Measurements from ENCODE around the gene CCBE1.
"Not testable (repeated sequence)": the region's sequence is repeated elsewhere in the genome, so short reads cannot be mapped to it uniquely, and the experiment has no call there.

Gene CCBE1

GRCh38 chr18:59697236-59697932, at the start of gene CCBE1:
Gene CCBE1 (minus strand): TSS chr18:59697423.
- no peak for DNase-seq (ENCODE audit: low read depth)

- no peak for DNase-seq (ENCODE audit: low read depth)
These were observed 47.1 kb upstream of the CCBE1 start for GRCh38 chr18:59744271-59744721.

- DNase-seq (ENCODE audit: low read depth), result no peak
These were observed 46.3 kb upstream of the CCBE1 start for GRCh38 chr18:59743566-59743965.

GRCh38 chr18:59742325-59743111, 45.3 kb upstream of the CCBE1 start:
- DNase-seq (ENCODE audit: low read depth), result no peak

- no peak for DNase-seq (ENCODE audit: low read depth)
These were observed 42.9 kb upstream of the CCBE1 start for GRCh38 chr18:59740141-59740540.

GRCh38 chr18:59737776-59738300, 40.6 kb upstream of the CCBE1 start:
- DNase-seq (ENCODE audit: low read depth), result no peak

- DNase-seq (ENCODE audit: low read depth), result not testable (repeated sequence)
These were observed 40.1 kb upstream of the CCBE1 start for GRCh38 chr18:59737335-59737734.

- DNase-seq (ENCODE audit: low read depth), result no peak
These were observed 38.8 kb upstream of the CCBE1 start for GRCh38 chr18:59736061-59736460.

- DNase-seq (ENCODE audit: low read depth), result no peak
These were observed 38.1 kb upstream of the CCBE1 start for GRCh38 chr18:59735269-59735860.

- DNase-seq (ENCODE audit: low read depth), result no peak
These were observed 36.2 kb upstream of the CCBE1 start for GRCh38 chr18:59733421-59733820.

GRCh38 chr18:59730896-59731295, 33.7 kb upstream of the CCBE1 start:
- DNase-seq (ENCODE audit: low read depth), result no peak

- no peak for DNase-seq (ENCODE audit: low read depth)
These were observed 32.6 kb upstream of the CCBE1 start for GRCh38 chr18:59729781-59730180.

- no peak for DNase-seq (ENCODE audit: low read depth)
These were observed 31.6 kb upstream of the CCBE1 start for GRCh38 chr18:59728816-59729215.

GRCh38 chr18:59725142-59725541, 27.9 kb upstream of the CCBE1 start:
- DNase-seq (ENCODE audit: low read depth), result no peak

- DNase-seq (ENCODE audit: low read depth), result no peak
These were observed 26.9 kb upstream of the CCBE1 start for GRCh38 chr18:59724103-59724502.

- no peak for DNase-seq (ENCODE audit: low read depth)
These were observed 24.7 kb upstream of the CCBE1 start for GRCh38 chr18:59721931-59722330.

GRCh38 chr18:59721211-59721610, 24.0 kb upstream of the CCBE1 start:
- no peak for DNase-seq (ENCODE audit: low read depth)

GRCh38 chr18:59719544-59720181, 22.4 kb upstream of the CCBE1 start:
- no peak for DNase-seq (ENCODE audit: low read depth)

- no peak for DNase-seq (ENCODE audit: low read depth)
These were observed 21.4 kb upstream of the CCBE1 start for GRCh38 chr18:59718464-59719157.

- DNase-seq (ENCODE audit: low read depth), result no peak
These were observed 20.9 kb upstream of the CCBE1 start for GRCh38 chr18:59718108-59718463.

GRCh38 chr18:59717291-59717690, 20.1 kb upstream of the CCBE1 start:
- no peak for DNase-seq (ENCODE audit: low read depth)

GRCh38 chr18:59715966-59716369, 18.7 kb upstream of the CCBE1 start:
- DNase-seq (ENCODE audit: low read depth), result no peak

Data from stimulated activated CD8-positive, alpha-beta memory T cell treated with anti-CD3 and anti-CD28 coated beads, Interleukin-12 subunit alpha, Interleukin-12 subunit beta, amount 100 ng/mL, for 4 hours (primary cell).